Activated CD4-positive, alpha-beta T cell treated with anti-CD3 and anti-CD28 coated beads for 4 hours (primary cell): Measurements from ENCODE around the gene SYT2.
"Not testable (repeated sequence)": the region's sequence is repeated elsewhere in the genome, so short reads cannot be mapped to it uniquely, and the experiment has no call there.

Source experiments
- DNase-seq, 2 donors: peaks; one replicate each; pipeline ENCODE4 v3.0.0-alpha.2; 2020

Gene SYT2

DNA sequence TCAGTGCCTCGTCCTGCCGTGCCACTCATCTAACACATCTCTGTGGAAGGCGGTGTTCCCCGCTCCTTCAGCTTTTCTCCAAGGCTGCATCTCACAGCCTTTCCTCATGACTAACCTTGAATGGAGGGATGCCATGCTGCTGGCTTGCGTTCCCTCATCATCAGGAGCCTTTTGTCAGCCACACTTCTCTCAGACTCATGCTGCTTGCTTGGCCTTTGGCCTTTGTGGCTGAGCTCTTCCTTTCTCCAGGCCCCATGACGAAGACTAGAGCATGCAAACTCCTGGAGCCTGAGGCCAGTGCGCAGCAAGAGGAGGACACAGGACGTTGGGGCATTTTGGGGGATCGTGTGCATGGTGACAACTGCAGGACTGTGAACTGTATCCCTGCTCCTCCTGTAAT is 70.8 kb downstream of the SYT2 start:
- DNase-seq = no peak

DNA sequence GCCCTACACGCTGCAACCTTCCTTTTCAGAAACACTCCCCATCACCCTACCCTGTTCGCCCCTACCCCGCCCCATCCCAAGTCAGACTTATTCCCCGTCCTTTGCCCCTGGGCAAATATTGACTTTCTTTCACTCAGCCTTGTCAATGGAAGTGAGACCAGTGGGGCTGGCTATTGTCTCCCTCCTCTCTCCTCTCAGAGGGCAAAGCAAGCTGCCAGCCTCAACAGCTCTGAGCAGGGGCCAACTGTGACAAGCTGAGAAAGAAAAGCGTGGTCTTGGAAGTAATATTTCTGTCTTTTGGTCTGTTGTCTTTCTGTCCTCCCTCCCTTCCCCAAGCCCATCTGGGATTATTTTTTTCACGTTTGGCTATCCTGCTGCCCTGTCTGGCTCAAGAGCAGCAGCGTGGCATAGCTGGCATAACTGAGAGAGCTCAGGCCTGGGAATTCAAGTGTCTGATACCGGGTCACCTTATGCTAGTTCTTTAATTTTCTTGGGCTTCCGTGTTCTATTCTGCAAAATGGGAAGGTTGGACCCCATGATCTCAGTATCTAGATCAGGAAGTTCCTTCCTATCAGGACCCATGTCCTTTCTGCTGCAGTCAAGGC is 71.5 kb downstream of the SYT2 start:
- DNase-seq = not testable (repeated sequence)

DNA sequence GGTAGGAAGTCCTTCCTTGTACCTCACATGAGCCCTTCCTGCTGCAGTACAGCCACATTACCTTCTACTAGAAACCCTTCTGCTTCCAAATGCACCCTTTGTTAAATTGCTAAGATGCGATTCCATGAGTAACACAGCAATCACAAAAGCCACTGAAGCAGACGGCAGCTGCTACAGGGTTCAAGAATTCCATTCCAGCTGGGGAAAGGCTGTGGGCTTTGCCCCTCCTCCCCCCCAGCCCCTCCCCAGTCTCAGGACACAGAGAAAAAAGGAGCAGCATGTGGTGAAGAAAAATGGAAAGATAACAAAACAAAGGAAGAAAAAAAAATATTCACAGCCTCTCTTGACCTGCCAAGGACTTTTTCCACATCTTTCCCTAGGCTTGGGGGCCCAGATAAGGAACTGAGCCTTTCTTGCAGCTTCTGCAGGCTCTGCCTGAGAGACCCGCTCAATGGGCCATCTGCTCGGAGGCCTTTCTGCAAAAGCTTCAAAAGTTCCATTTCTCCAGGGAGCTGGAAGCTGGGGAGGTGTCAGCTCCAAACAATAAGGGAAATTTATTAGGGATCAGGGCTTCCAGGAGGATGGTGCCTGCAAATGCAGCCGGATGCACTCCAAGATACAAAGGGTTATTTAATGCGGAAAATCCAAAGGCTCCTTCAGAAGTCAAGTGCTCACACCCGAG is 72.1 kb downstream of the SYT2 start:
- no peak for DNase-seq

DNA sequence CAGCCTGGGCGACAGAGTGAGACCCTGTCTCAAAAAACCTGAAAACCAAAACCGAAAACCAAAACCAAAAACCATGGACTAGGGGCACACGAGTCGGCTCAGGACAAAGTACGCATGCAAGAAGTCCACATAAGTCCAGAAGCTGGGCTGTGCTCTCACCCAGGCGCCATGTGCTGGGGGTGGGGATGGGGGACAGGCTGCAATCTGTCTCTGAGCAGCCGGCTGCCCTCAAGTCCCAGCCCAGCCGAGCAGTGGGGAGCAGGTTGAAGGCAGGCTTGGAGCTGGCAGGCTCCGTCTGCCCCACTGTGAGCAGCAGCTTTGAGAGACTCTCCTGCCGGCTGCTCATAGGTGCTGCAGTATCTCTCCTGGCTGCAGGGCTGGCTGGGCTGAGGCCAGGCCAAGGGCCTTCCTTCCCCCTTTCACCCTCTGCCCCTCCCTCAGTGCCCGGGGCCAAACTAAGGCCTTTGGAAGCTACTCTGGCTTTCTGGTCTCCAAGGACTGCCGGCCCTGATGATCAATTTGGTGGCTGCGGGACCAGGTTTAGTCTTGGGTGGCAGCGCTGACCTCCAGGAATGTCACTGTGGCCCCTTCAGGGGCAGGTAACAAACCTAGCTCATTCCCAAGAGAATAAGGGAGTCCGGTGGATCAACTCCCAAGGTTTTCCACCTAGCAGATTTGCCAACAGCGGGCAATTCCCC is 72.8 kb downstream of the SYT2 start:
- DNase-seq = not testable (repeated sequence)

DNA sequence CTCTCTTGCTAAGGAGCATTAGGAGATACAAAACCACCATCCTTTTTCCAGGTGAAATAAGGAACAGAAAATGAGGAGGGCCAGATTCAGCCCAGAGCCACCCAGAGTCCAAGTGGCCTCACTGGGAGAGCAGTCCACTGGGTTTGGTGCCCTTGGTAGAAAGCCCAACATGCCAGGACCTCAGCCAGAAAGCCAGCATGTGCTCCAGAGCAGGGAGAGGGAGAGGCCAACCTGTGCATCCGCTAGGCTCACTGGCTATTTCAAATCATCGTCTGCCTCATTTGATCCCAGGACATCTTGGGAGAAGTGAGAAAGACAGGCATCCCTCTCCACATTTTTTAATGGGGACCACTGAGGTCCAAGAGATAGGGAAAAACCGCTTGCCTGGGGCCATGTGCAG is 74.1 kb downstream of the SYT2 start:
- DNase-seq = not testable (repeated sequence)

DNA sequence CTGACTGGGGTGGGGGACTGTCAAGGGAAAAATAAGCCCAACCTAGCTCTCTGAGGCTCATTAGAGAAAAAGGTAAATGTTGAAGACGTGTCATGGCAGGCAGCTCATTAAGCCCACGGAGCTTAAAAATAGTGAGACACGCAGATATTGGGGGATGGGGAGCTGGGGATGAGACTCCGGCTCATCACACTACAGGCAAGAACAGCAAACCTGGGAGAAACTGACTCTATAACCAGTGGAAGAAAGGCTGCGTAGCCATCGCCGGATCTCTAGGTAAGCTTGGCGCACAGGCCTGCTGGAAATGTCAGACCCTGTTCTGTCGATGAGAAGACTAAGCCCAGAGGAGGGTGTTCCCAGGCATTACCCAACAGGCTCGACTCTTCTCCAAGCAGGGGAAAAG is 78.0 kb downstream of the SYT2 start:
- DNase-seq = no peak

DNA sequence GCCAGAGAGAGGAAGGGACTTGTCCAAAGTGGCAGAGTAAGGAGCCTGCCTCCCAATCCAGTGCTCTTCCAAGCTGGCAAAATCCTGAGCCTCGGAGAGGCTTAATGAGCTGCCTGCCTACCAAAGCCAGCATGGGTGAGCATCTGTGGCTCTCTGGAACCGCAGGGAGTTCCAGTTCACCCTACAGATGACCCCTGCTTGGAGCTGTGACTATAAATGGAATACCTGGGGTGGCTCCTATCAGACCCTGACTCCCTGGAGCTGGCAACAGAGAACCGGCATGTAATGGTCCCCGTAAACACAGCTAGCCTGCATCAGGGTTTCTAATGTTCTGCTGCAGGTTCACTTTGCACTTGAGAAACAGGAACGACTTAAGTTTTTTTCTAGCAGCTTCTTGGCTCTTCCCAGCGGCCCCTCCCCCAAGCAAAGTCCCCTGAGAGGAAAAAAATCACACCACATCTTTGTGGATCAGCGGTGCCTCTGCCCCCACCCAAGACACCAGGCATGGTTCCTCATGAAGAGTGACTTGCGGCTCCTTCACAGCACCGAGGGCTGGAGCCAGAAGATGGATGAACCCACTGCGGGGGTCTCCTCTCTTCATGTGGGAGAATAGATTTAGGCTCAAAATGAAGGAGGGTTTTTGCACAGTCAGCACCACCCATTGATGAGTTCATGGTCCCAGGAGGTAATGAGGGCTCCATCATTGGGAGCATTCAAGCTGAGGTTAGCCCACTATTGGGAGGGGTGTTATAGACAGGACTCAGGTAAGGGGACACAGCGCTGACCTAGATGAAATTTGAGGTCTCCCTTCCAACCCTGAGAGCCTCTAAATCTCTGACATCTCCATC is 79.0 kb downstream of the SYT2 start:
- DNase-seq = no peak

DNA sequence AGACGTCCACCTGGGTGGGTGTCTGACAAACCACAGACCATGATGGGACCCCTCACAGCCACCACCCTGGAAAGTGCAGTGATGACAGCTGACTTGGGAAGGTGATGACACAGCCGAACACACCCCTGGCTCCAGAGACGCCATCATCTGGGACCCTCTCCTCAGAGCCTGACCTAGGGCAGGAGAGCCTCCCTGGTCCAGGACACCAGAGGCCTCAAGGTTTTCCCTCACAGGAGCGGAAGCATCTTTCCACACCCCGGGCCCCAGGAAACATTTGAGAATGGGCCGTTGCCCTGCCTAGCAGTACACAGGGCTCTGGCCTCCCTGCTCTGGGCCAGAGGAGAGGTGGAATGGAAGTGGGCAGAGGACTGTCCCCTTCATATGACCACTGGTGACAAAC is 79.7 kb downstream of the SYT2 start:
- no peak for DNase-seq

DNA sequence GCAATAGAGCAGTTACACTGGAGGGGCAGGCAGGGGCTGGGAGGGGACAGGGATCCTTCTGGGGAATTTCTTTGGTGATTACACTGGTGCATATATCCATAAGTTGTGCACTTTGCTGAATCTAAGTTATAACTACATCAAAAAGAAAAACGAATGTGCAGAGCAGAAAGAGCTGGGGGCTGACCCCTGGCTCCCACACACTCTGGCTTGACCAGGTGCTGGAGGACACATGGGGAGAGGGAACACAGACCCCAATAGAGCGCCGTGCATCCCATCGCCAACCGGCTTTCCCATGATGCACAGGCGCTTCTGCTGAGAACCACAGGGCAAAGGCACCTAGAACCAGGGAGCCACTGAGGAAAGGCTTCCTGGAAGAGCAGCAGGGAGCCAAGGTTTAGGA is 80.2 kb downstream of the SYT2 start:
- DNase-seq = not testable (repeated sequence)

DNA sequence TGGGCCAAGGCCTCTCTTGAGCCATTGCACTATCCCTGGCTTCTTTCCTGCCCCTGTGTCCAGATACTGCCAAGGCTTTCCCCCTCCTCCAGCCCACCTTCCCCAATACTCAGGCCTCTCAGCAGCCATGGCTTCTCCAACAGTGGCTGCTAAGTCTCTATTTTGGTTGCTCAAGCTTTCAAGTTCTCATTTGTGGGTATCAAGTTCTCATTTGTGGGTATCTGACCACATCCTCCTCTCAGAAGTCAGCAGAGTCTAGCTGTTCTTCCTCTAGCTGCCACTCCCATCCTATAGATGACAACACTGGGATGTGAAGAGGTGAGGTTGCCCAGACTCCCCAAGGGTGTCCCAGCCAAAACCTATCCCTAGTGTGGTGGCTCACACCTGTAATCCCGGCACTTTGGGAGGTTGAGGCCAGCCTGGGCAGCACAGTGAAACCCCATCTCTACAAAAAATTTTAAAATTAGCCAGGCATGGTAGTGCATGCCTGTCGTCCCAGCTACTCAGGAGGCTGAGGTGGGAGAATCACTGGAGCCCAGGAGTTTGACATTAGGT is 80.9 kb downstream of the SYT2 start:
- not testable (repeated sequence) for DNase-seq

DNA sequence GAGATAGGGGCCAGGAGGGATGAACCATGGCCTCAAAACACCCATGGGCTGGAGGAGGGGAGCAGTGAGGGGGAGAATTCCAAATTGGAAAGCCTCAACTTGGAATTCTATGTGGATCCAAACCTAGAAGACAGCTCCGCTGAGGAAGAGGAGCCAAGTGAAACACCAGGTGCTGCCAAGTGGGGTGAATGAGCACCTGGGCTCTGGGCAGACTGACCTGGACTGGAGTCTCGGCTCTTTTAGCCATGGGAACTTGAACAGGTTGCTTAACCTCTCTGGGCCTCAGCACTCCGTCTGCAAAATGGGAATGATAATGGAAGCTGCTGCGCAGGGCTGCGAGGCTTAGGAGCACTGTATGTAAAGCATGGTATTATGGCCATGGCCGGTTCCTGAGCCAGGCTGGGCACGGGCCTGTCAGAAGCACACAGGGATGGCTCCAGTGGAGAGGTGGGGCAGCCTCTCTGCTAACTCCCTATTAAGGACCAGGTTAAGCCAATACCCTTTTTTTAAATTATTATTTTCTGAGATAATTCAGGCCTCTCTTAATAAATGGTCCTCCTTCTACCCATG is 81.5 kb downstream of the SYT2 start:
- DNase-seq = no peak

DNA sequence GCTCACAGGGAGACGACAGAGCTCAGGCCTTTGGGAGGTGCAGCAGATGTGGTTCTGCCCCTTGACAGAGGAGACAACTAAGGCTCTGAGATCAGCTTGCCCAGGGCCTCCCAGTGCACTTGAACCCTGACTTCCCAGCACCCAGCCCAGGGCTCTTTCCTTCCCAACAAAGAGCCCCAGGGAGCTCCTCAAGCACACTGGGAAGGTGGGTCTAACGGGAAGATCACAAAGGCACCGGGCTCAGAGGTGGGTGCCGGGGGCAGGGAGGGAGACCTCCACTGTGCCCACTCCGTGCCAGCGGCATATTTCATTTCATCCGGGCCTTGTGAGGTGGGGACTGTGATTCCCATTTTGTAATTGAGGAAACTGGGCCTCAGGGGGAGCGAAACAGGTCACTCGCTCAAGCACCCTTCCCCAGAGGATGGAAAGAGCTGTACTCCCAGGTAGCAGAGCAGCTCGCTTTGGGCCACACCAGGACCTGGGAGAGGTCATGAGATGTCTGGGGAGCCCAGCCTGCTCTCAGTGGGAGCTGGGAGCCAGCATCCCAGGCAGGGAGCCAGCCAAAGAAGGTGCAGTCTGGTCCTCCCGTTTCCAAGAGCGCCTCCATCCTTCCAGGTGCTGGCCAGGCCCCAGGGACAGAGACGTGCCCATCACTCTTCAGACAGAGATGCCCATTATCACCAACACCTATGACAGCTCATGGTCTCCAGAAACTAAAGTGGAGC is 82.3 kb downstream of the SYT2 start:
- no peak for DNase-seq

DNA sequence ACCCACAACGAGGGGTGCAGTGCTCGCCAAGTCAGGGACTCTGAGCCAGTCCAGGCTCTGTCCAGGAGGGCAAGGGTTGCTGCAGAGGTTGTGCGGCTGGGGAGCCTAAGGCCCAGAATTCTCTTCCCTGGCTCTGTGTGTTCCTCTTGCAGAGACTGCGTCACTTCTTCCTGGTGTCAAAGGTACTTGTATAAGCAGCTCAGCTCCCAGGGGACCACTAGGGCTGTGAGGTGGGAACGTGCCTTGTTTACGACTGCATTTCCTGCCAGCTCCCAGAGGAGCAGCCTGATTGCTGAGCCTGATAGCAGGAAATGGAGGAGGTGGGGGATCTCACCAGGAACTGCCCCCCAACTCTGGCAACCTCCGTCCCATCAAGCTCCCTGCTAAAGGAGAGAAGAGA is 83.2 kb downstream of the SYT2 start:
- not testable (repeated sequence) for DNase-seq

DNA sequence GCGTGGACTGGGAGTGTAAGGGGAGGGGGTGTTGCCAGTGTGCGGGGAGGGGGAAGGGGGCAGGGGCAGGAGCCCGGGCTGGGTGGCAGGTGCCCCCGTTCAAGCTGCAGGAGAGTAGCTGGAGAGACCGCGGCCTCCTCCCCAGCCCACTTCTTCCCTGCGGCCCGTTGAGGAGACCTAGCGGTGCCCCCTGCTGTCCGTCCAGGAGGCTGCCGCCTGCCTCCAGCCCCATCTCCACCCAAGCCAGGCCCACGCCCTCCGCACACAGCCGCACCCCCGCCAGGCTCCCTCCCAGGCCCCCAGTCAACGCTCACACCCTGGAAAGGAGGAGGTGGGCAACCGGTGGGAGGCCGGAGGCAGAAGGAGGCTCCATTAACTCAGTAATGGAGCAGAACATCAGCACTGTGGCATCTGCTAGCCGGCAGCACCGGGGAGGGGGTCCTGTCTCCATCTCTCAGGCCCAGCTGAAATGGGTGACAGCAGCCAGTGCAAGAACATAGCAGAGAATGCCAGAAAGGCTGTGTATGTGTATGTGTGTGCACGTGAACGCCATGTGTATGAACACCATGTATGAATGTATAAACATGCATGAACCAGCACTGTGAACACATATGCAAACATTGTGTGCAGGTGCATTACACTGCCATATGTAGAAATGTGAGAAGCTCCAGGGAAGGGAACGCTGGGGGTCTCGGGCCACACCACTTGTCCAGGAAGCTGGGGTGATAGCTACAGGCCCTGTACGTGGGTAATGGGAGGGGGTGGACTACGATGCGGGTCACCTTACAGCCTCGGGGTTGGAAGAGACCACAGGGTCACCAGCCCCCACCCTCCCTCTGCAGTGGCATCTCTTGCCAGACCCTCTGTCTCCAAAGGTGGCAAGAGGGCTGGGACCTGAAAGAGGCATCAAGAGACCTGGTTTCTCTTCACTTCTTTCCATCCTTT is 84.6 kb downstream of the SYT2 start:
- DNase-seq = peak; percentile 23 to 37

DNA sequence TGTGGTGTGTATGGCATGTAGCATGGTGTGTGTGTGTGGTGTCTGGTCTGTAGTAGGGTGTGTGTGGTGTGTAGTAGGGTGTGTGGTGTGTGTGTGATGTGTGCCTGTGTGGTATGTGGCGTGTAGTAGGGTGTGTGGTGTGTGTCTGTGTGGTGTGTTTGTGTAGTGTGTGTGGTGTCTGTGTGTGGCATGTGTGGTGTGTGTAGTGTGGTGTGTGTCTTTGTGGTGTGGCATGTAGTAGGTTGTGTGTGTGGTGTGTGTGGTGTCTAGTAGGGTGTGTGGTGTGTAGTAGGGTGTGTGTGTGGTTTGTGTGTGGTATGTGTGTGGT is 85.5 kb downstream of the SYT2 start:
- no peak for DNase-seq

DNA sequence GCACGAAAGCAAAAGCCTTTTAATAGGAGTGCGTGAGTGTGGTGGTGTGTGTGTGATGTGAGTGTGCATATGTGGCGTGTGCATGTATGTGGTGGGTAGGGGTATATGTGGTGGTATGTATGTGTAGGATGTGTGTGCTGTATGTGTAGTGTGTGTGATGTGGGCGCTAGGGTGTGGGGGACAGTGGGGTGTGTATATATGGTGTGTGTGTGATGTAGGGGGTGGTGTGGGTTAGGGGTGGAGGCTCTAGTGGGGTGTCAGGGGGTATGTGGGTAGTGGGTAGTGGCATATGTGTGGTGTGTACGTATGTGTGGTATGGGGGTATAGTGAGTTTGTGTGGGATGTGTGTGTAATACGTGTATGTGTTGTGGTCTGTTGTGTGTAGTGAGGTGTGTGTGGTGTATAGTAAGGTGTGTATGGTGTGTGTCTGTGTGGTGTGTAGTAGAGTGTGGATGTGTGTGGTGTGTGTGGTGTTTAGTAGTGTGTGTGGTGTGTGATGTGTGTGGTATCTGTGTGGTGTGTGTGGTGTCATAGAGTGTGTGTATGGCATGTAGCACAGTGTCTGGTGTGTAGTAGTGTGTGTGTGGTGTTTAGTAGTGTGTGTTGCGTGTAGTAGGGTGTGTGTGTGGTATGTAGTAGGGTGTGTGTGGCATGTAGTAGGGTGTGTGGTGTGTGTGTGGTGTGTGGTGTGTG is 86.0 kb downstream of the SYT2 start:
- no peak for DNase-seq

DNA sequence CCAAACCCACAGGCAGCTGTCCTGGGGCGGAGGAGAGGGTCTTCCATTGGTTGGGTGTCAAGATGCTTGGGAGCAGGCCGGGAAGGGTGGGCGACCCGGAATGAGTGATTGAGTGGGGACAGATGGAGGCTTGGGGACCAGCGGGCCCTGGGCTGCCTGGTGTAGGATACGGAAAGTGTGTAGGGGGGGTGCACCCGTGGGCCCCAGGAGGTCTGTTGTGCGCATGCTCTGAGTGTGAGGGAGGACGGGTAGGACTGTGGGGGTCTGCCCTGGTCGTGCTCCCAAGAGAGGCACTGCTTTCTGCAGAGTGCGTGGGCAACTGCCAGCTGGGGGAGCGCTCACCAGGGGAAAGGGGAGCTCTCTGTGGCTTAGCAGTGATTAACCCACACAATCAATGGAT is 86.8 kb downstream of the SYT2 start:
- DNase-seq = not testable (repeated sequence)

DNA sequence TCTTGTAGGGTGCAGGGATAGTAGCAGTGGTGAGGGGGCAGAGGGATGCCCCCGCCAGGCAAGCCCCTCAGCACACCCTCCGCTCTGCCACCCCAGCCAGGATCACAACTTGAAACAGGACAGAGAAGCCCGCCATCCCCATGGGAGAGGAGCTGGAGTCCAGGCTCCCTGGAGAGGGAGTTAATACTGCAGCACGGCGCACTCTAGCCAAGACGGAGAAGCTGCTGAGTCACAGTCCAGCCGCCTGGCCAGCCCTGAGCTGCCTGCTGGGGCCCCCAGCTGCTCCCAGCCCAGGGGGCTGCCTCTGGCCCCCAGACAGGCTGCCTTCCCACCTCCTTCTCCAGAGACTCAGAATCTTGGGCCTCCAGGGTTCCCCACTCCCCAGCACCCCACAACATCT is 87.2 kb downstream of the SYT2 start:
- DNase-seq = no peak

DNA sequence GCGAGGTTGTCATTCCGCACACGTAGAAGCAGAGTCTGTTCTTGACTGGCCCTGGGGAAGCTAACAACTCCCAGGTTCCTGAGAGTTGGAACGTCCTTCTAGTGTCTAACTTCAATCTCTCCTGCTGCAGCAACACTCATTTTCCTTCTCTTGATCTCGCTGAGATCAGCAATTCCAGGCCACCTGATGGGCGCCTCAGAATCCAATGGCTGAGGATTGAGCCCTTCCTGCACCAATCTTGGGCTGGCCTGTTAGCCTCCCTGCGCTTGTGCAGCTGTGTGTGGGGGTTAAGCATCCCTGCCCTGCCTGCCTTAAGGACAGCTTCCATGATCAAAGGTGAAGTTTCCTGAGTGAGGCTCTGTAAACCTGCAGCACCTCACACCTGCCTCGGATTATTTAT is 87.9 kb downstream of the SYT2 start:
- DNase-seq = no peak

DNA sequence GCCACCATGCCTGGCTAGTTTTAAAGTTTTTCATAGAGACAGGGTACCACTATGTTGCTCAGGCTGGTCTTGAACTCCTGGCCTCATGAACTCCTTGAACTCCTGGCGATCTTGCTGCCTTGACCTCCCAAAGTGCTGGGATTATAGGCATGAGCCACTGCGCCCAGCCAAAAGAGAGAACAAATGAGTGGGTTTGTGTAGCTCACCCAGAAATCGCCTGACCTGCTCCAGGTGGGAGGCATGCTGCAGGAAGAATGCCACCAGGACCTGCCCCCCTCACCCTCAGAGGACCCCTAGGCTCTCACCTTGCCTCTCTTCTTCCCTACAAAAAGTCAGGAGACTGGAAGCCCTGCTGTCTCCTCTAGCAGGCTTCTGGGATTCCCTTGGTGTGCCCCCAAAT is 88.8 kb downstream of the SYT2 start:
- no peak for DNase-seq
